A673 (cell line): ENCODE data around the gene APOA5.

Source experiments
- EZH2 ChIP-seq: fragments of 200-600 bp; sonication (generic); IDR thresholded peaks from 2 replicates; pipeline ENCODE4 v1.6.1; 2017; ENCODE audit warnings: borderline replicate concordance, low read depth, mild to moderate bottlenecking, mixed read lengths, antibody characterized with exemption, low read length; ENCODE audit not compliant: poor library complexity, severe bottlenecking
- TF ChIP-seq, protein P1 (sequence below): fragments of 300-800, 200-600 bp; sonication (generic); conservative IDR thresholded peaks from 2 replicates; pipeline ENCODE4 v1.5.1; 2017; ENCODE audit warnings: low read depth, mild to moderate bottlenecking, antibody characterized with exemption, low read length, moderate library complexity, mixed read lengths

DNA sequence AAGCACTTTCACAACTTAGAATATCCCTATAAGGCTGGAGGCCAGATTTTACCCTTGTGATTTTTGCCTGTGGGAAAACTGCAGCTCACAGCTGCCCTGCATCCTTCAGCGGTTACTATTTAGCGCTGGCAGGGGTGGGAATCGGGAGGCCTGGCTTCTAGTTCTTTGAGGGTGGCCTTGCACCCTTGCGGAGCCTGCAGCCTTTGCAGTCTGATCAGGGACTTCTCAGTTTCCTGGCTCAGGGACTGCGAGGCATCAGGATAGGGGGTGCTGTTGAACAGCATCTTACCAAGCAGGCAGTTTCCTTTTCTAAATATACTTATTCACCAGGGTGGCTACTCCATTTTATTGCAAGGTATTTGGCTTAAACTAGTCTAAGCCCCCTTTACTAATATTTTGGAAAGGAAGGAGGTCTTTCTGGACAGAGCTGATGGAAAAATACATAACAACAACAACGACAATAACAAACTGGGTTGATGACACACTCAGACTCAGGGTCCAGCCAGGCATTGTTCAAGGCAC is 48.6 kb upstream of the APOA5 start:
- TF ChIP-seq, protein P1, sequence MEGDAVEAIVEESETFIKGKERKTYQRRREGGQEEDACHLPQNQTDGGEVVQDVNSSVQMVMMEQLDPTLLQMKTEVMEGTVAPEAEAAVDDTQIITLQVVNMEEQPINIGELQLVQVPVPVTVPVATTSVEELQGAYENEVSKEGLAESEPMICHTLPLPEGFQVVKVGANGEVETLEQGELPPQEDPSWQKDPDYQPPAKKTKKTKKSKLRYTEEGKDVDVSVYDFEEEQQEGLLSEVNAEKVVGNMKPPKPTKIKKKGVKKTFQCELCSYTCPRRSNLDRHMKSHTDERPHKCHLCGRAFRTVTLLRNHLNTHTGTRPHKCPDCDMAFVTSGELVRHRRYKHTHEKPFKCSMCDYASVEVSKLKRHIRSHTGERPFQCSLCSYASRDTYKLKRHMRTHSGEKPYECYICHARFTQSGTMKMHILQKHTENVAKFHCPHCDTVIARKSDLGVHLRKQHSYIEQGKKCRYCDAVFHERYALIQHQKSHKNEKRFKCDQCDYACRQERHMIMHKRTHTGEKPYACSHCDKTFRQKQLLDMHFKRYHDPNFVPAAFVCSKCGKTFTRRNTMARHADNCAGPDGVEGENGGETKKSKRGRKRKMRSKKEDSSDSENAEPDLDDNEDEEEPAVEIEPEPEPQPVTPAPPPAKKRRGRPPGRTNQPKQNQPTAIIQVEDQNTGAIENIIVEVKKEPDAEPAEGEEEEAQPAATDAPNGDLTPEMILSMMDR, result peak; percentile 50
- TF ChIP-seq EZH2, result no peak
